Muscle of leg (tissue), 11 donors: ENCODE data around the gene PGAM1. TPM values are rescaled to one million over a fixed set of nuclear protein-coding genes. Genes with fewer than 3 reads are reported as not detected.
A peak's percentile ranks its signal among the peaks of the same experiment; 100 is the strongest.
"Not testable (repeated sequence)": the region's sequence is repeated elsewhere in the genome, so short reads cannot be mapped to it uniquely, and the experiment has no call there.

Experiments used
- DNase-seq: peaks from one replicate; pipeline ENCODE4 v3.0.0; 2013
- H3K27ac ChIP-seq: one replicate; pipeline ENCODE4 v1.5.1; 2013; ENCODE audit warnings: mild to moderate bottlenecking, low read length, control low read depth
- H3K27me3 ChIP-seq: one replicate; pipeline ENCODE4 v1.6.1; 2013; ENCODE audit warnings: low read length; ENCODE audit not compliant: control insufficient read depth, insufficient read depth
- H3K36me3 ChIP-seq: one replicate; pipeline ENCODE4 v1.6.1; 2013; ENCODE audit warnings: low read length; ENCODE audit not compliant: control insufficient read depth, insufficient read depth
- H3K4me1 ChIP-seq: one replicate; pipeline ENCODE4 v1.6.1; 2013; ENCODE audit warnings: low read length; ENCODE audit not compliant: control insufficient read depth, insufficient read depth
- H3K4me3 ChIP-seq: one replicate; pipeline ENCODE4 v1.5.1; 2013; ENCODE audit warnings: low read length, control low read depth
- H3K9me3 ChIP-seq: replicated peaks from 2 replicates; pipeline ENCODE4 v1.6.1; 2013; ENCODE audit warnings: low read depth, low read length; ENCODE audit not compliant: control insufficient read depth
- WGBS: methylation state at CpG from one replicate; pipeline ENCODE4 v1.1.5; 2013; ENCODE audit warnings: missing lambda C conversion rate; ENCODE audit not compliant: insufficient coverage; 5-methylcytosine and 5-hydroxymethylcytosine counted together
- polyA plus RNA-seq, 8 donors: library from polyadenylated mRNA; unstranded; fragments of 120-200 nt; gene quantifications; one replicate each; pipeline versions ENCODE4 v1.2.1 to v1.2.3, GENCODE V29; 2013; ENCODE audit warnings: inconsistent platforms in 1 of 8, low replicate concordance in 1 of 8; ENCODE audit not compliant: insufficient read length in 8 of 8, insufficient read depth in 1 of 8
- total RNA-seq: library from RNA; stranded (reverse); fragments of 120-200 nt; gene quantifications from one replicate; pipeline ENCODE4 v1.2.4, GENCODE V29; 2013

Gene PGAM1
- total and polyA plus RNA-seq, 9 donors = 102 to 160 (median 111) TPM

- H3K36me3 ChIP-seq, H3K9me3 ChIP-seq, H3K4me1 ChIP-seq, H3K27ac ChIP-seq, H3K27me3 ChIP-seq, H3K4me3 ChIP-seq, DNase-seq: not testable (repeated sequence)
- 66% methylated on average over 5 of the region's 7 CpGs for WGBS
Measured at GRCh38 chr10:97406483-97406882, 19.5 kb upstream of the PGAM1 start.

GRCh38 chr10:97407211-97407951 lies 18.6 kb upstream of the PGAM1 start:
- H3K4me1 ChIP-seq = peaks cover 4% of the 10 kb centered on the region
- H3K36me3 ChIP-seq = peaks cover 2% of the 10 kb centered on the region
- H3K27me3 ChIP-seq = no peaks in the 10 kb centered on the region
- H3K27ac ChIP-seq = peak overlapping the region; percentile 29
- 4% methylated on average over 9 of the region's 10 CpGs for WGBS
- DNase-seq = peak; percentile 82
- H3K4me3 ChIP-seq = no peak overlapping the region
- no peaks in the 10 kb centered on the region for H3K9me3 ChIP-seq

- no peak overlapping the region for H3K4me3 ChIP-seq
- 80% methylated on average over 1 of the region's 2 CpGs for WGBS
- no peaks in the 10 kb centered on the region for H3K27me3 ChIP-seq
- peaks cover 4% of the 10 kb centered on the region for H3K4me1 ChIP-seq
- H3K27ac ChIP-seq = no peak overlapping the region
- H3K36me3 ChIP-seq = peaks cover 2% of the 10 kb centered on the region
- DNase-seq = no peak
- no peaks in the 10 kb centered on the region for H3K9me3 ChIP-seq
Measured at GRCh38 chr10:97407952-97408248, 18.1 kb upstream of the PGAM1 start.

GRCh38 chr10:97408496-97408992 lies 17.4 kb upstream of the PGAM1 start:
- no peaks in the 10 kb centered on the region for H3K27me3 ChIP-seq
- DNase-seq = no peak
- H3K4me1 ChIP-seq = peaks cover 4% of the 10 kb centered on the region
- H3K36me3 ChIP-seq = peaks cover 2% of the 10 kb centered on the region
- no peaks in the 10 kb centered on the region for H3K9me3 ChIP-seq
- H3K4me3 ChIP-seq = no peak overlapping the region
- WGBS = 60% methylated on average over 10 of the region's 10 CpGs
- no peak overlapping the region for H3K27ac ChIP-seq

- WGBS = 75% methylated on average over 4 of the region's 4 CpGs
- no peak for DNase-seq
- H3K36me3 ChIP-seq = peaks cover 2% of the 10 kb centered on the region
- peaks cover 4% of the 10 kb centered on the region for H3K4me1 ChIP-seq
- H3K27me3 ChIP-seq = no peaks in the 10 kb centered on the region
- H3K27ac ChIP-seq = no peak overlapping the region
- no peak overlapping the region for H3K4me3 ChIP-seq
- H3K9me3 ChIP-seq = no peaks in the 10 kb centered on the region
Measured at GRCh38 chr10:97411406-97411805, 14.6 kb upstream of the PGAM1 start.

- no peaks in the 10 kb centered on the region for H3K4me1 ChIP-seq
- DNase-seq = no peak
- WGBS = 87% methylated on average over 9 of the region's 10 CpGs
- H3K36me3 ChIP-seq = peaks cover 2% of the 10 kb centered on the region
- H3K9me3 ChIP-seq = no peaks in the 10 kb centered on the region
- no peak overlapping the region for H3K27ac ChIP-seq
- no peak overlapping the region for H3K4me3 ChIP-seq
- H3K27me3 ChIP-seq = no peaks in the 10 kb centered on the region
Measured at GRCh38 chr10:97412891-97413304, 13.1 kb upstream of the PGAM1 start.

- Histone ChIP-seq H3K27me3 (no peaks in the 10 kb centered on the region), H3K4me1 (peaks cover 5% of the 10 kb centered on the region), H3K27ac (no peak overlapping the region), H3K36me3 (no peaks in the 10 kb centered on the region), H3K4me3 (no peak overlapping the region), H3K9me3 (no peaks in the 10 kb centered on the region)
- WGBS = 65% methylated on average over 3 of the region's 6 CpGs
- no peak for DNase-seq
Measured at GRCh38 chr10:97416565-97416964, 9.4 kb upstream of the PGAM1 start.

- not testable (repeated sequence) for DNase-seq, H3K36me3 ChIP-seq, H3K27ac ChIP-seq, H3K4me3 ChIP-seq, H3K27me3 ChIP-seq, H3K9me3 ChIP-seq
- WGBS = no CpG with 5 or more reads among the region's 8 CpGs
- H3K4me1 ChIP-seq = peaks cover 28% of the 10 kb centered on the region
Measured at GRCh38 chr10:97423757-97424098, 2.3 kb upstream of the PGAM1 start.

- DNase-seq = no peak
- Histone ChIP-seq H3K36me3 (peaks cover 25% of the 10 kb centered on the region), H3K4me3 (peak overlapping the region; percentile 81), H3K27me3 (no peaks in the 10 kb centered on the region), H3K9me3 (no peaks in the 10 kb centered on the region), H3K27ac (peak overlapping the region; percentile 81), H3K4me1 (peaks cover 23% of the 10 kb centered on the region)
- 2% methylated on average over 23 of the region's 34 CpGs for WGBS
Measured at GRCh38 chr10:97426776-97427570, 982 bp downstream of the PGAM1 start.

GRCh38 chr10:97427571-97428179 lies 1.7 kb downstream of the PGAM1 start:
- no peak for DNase-seq
- Histone ChIP-seq H3K36me3 (peaks cover 27% of the 10 kb centered on the region), H3K9me3 (no peaks in the 10 kb centered on the region), H3K27ac (peak overlapping the region; percentile 67), H3K4me3 (peak overlapping the region; percentile 81), H3K27me3 (no peaks in the 10 kb centered on the region), H3K4me1 (peaks cover 23% of the 10 kb centered on the region)
- 6% methylated on average over 2 of the region's 9 CpGs for WGBS
